ENCODE data around the gene TIRAP. TPM values are rescaled to one million over a fixed set of nuclear protein-coding genes. Genes with fewer than 3 reads are reported as not detected.

Gene TIRAP
- total and polyA plus RNA-seq, 11 donors, result 4.0 to 9.5 (median 6.1) TPM

GRCh38 chr11:126262216-126262615 is 20.7 kb upstream of the TIRAP start:
- H3K9me3 ChIP-seq, result no peaks in the 10 kb centered on the region
- DNase-seq (no peak), ATAC-seq (no peak)
- H3K36me3 ChIP-seq, result peaks cover 2 to 94% (median 82%) of the 10 kb centered on the region in 9 donors
- TF ChIP-seq POLR2A (IDR thresholded peaks at IDR 0.05), result no peak
- TF ChIP-seq, protein P1, sequence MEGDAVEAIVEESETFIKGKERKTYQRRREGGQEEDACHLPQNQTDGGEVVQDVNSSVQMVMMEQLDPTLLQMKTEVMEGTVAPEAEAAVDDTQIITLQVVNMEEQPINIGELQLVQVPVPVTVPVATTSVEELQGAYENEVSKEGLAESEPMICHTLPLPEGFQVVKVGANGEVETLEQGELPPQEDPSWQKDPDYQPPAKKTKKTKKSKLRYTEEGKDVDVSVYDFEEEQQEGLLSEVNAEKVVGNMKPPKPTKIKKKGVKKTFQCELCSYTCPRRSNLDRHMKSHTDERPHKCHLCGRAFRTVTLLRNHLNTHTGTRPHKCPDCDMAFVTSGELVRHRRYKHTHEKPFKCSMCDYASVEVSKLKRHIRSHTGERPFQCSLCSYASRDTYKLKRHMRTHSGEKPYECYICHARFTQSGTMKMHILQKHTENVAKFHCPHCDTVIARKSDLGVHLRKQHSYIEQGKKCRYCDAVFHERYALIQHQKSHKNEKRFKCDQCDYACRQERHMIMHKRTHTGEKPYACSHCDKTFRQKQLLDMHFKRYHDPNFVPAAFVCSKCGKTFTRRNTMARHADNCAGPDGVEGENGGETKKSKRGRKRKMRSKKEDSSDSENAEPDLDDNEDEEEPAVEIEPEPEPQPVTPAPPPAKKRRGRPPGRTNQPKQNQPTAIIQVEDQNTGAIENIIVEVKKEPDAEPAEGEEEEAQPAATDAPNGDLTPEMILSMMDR (IDR thresholded peaks at IDR 0.05), result no peak
- no peak overlapping the region for H3K4me3 ChIP-seq
- intact Hi-C loops (cut with DNase I), result loop anchor here in 3 of 10 donors (10.0 kb wide), 2 partner anchors 47 to 637 kb away; partner anchors contain the start of genes FAM118B (in 2 of the 3), RPUSD4 (in 2 of the 3) and CHEK1 (in 1 of the 3)
- H3K4me1 ChIP-seq, result peaks cover 0 to 12% (median under 1%) of the 10 kb centered on the region in 12 donors
- no peak overlapping the region for H3K27ac ChIP-seq
- 88 to 95% (median 94%) methylated on average over 6 of the region's 6 CpGs for WGBS, 4 donors
- H3K27me3 ChIP-seq, result no peaks in the 10 kb centered on the region

DNA sequence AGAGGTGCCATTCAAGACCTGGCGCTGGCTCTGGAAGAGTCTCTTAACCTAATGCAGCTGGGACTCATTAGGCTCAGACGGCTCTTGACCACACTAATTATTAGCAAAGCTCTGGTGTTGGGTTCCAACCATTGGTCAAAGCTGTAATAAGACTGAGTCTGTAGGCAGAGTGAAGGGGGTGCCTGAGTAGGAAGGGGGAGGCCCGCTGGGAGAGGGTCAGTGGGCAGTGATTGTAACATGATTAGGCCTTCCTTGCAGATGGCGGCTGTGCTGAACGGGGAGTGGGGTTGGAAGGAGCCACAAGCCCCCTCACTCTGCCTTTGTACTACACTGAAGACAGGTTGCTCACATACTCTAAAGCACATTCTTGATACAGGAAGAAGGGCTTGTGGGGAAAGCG is 19.4 kb upstream of the TIRAP start:
- ATAC-seq, result no peak
- Histone ChIP-seq H3K27me3 (no peaks in the 10 kb centered on the region), H3K4me3 (no peak overlapping the region), H3K36me3 (peaks cover 2 to 85% (median 73%) of the 10 kb centered on the region in 9 donors), H3K4me1 (peaks cover 0 to 21% (median 8%) of the 10 kb centered on the region in 12 donors), H3K9me3 (no peaks in the 10 kb centered on the region), H3K27ac (no peak overlapping the region)
- DNase-seq, result no peak
- TF ChIP-seq, protein P1 (IDR thresholded peaks at IDR 0.05), result no peak
- no peak for TF ChIP-seq POLR2A (IDR thresholded peaks at IDR 0.05)
- intact Hi-C loops (cut with DNase I), result loop anchor here in 3 of 10 donors (10.0 kb wide), 2 partner anchors 49 to 639 kb away; partner anchors contain the start of genes FAM118B (in 2 of the 3), RPUSD4 (in 2 of the 3) and CHEK1 (in 1 of the 3)
- 89 to 93% (median 90%) methylated on average over 6 of the region's 6 CpGs for WGBS, 4 donors

GRCh38 chr11:126265811-126266210 is 17.1 kb upstream of the TIRAP start:
- Histone ChIP-seq H3K9me3 (no peaks in the 10 kb centered on the region), H3K4me3 (no peak overlapping the region), H3K27ac (no peak overlapping the region), H3K4me1 (peaks cover 0 to 27% (median 15%) of the 10 kb centered on the region in 12 donors), H3K27me3 (no peaks in the 10 kb centered on the region), H3K36me3 (peaks cover 2 to 68% (median 64%) of the 10 kb centered on the region in 9 donors)
- TF ChIP-seq, protein P1 (IDR thresholded peaks at IDR 0.05), result peak in 1 of 12 donors; percentile 2
- no peak for TF ChIP-seq POLR2A (IDR thresholded peaks at IDR 0.05)
- intact Hi-C loops (cut with DNase I), result loop anchor here (2.0 to 10.0 kb wide), 6 partner anchors 51 to 641 kb away; partner anchors contain the start of genes FAM118B (in 7 of the 10), RPUSD4 (in 7 of the 10), CDON (in 1 of the 10) and CHEK1 (in 1 of the 10)
- ATAC-seq (no peak), DNase-seq (no peak)
- 65 to 80% (median 74%) methylated on average over 8 of the region's 8 CpGs for WGBS, 4 donors

GRCh38 chr11:126267650-126268049 is 15.2 kb upstream of the TIRAP start:
- intact Hi-C loops (cut with DNase I), result loop anchor here (1.0 to 10.0 kb wide), 9 partner anchors 15 to 643 kb away; partner anchors contain the start of genes FAM118B (in 9 of the 10), RPUSD4 (in 9 of the 10), CDON (in 1 of the 10) and CHEK1 (in 1 of the 10)
- Histone ChIP-seq H3K4me3 (peak overlapping the region; percentile 63 to 99 (median 78)), H3K36me3 (peaks cover 2 to 55% (median 48%) of the 10 kb centered on the region in 9 donors), H3K27ac (peak overlapping the region in 10 of 12 donors; percentile 79 to 97 (median 90)), H3K27me3 (no peaks in the 10 kb centered on the region), H3K4me1 (peaks cover 0 to 26% (median 15%) of the 10 kb centered on the region in 12 donors), H3K9me3 (no peaks in the 10 kb centered on the region)
- ATAC-seq, result no peak
- TF ChIP-seq POLR2A (IDR thresholded peaks at IDR 0.05), result no peak
- TF ChIP-seq, protein P1 (IDR thresholded peaks at IDR 0.05), result no peak
- 65 to 71% (median 68%) methylated on average over 6 of the region's 6 CpGs for WGBS, 4 donors
- no peak for DNase-seq

Measured in heart left ventricle (tissue), 16 donors.